ENCODE results near the gene IQCC.

GRCh38 chr1:32181563-32181962 is 23.9 kb upstream of the IQCC start:
- TF ChIP-seq, protein P1, sequence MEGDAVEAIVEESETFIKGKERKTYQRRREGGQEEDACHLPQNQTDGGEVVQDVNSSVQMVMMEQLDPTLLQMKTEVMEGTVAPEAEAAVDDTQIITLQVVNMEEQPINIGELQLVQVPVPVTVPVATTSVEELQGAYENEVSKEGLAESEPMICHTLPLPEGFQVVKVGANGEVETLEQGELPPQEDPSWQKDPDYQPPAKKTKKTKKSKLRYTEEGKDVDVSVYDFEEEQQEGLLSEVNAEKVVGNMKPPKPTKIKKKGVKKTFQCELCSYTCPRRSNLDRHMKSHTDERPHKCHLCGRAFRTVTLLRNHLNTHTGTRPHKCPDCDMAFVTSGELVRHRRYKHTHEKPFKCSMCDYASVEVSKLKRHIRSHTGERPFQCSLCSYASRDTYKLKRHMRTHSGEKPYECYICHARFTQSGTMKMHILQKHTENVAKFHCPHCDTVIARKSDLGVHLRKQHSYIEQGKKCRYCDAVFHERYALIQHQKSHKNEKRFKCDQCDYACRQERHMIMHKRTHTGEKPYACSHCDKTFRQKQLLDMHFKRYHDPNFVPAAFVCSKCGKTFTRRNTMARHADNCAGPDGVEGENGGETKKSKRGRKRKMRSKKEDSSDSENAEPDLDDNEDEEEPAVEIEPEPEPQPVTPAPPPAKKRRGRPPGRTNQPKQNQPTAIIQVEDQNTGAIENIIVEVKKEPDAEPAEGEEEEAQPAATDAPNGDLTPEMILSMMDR (IDR thresholded peaks at IDR 0.05) = no peak
- no peak for TF ChIP-seq POLR2A (IDR thresholded peaks at IDR 0.05)

Measured in Peyer's patch (tissue), 4 donors.